GM21526 (cell line): ENCODE data around the gene EFEMP1.

Experiments used
- ATAC-seq: cut with Tn5 transposase; IDR thresholded peaks from one replicate; pipeline ENCODE4 v1.9.1; 2021; ENCODE audit warnings: moderate library complexity; ENCODE audit not compliant: unreplicated experiment, low FRiP score

EFEMP1 gene

GRCh38 chr2:55923091-55923981 lies at the start of gene EFEMP1:
Gene EFEMP1, minus strand, starts transcription at chr2:55923782. Its CDS starts 1,342 bp downstream, at chr2:55922440.
- ATAC-seq: peak; percentile 73

GRCh38 chr2:55970500-55970899 lies 46.9 kb upstream of the EFEMP1 start:
- ATAC-seq: no peak

- ATAC-seq: no peak
Measured at GRCh38 chr2:55968941-55969340, 45.4 kb upstream of the EFEMP1 start.

- ATAC-seq: no peak
Measured at GRCh38 chr2:55966401-55967118, 43.0 kb upstream of the EFEMP1 start.

GRCh38 chr2:55965966-55966365 lies 42.4 kb upstream of the EFEMP1 start:
- no peak for ATAC-seq

GRCh38 chr2:55965276-55965675 lies 41.7 kb upstream of the EFEMP1 start:
- no peak for ATAC-seq

GRCh38 chr2:55962915-55963314 lies 39.3 kb upstream of the EFEMP1 start:
- ATAC-seq: no peak

- ATAC-seq: peak; percentile 58
Measured at GRCh38 chr2:55961318-55961911, 37.8 kb upstream of the EFEMP1 start.

GRCh38 chr2:55958756-55959155 lies 35.2 kb upstream of the EFEMP1 start:
- no peak for ATAC-seq

- ATAC-seq: no peak
Measured at GRCh38 chr2:55957142-55957541, 33.6 kb upstream of the EFEMP1 start.

- no peak for ATAC-seq
Measured at GRCh38 chr2:55954306-55955035, 30.9 kb upstream of the EFEMP1 start.

GRCh38 chr2:55952415-55952814 lies 28.8 kb upstream of the EFEMP1 start:
- ATAC-seq: no peak

GRCh38 chr2:55951533-55951932 lies 28.0 kb upstream of the EFEMP1 start:
- ATAC-seq: no peak

GRCh38 chr2:55949613-55950012 lies 26.0 kb upstream of the EFEMP1 start:
- ATAC-seq: no peak

- no peak for ATAC-seq
Measured at GRCh38 chr2:55949211-55949610, 25.6 kb upstream of the EFEMP1 start.

- ATAC-seq: no peak
Measured at GRCh38 chr2:55948176-55948923, 24.8 kb upstream of the EFEMP1 start.

GRCh38 chr2:55947752-55948151 lies 24.2 kb upstream of the EFEMP1 start:
- no peak for ATAC-seq

- ATAC-seq: no peak
Measured at GRCh38 chr2:55946793-55947192, 23.2 kb upstream of the EFEMP1 start.

GRCh38 chr2:55943466-55943865 lies 19.9 kb upstream of the EFEMP1 start:
- no peak for ATAC-seq

- no peak for ATAC-seq
Measured at GRCh38 chr2:55936351-55936750, 12.8 kb upstream of the EFEMP1 start.
